MM.1S (cell line): ENCODE results near the gene MRPL46.

ENCODE experiments used
- DNase-seq: peaks from one replicate; pipeline ENCODE4 v3.0.0-alpha.2; 2015
- H2AFZ ChIP-seq: fragments of 300-600 bp; sonication (generic); 2 replicates; pipeline ENCODE4 v1.6.0; 2016; ENCODE audit warnings: antibody characterized with exemption, low read length
- H3F3A ChIP-seq: fragments of 300-600 bp; sonication (generic); 2 replicates; pipeline ENCODE4 v1.6.1; 2016; ENCODE audit warnings: mild to moderate bottlenecking, antibody characterized with exemption, low read length, moderate library complexity, mixed read lengths; ENCODE audit not compliant: insufficient read depth
- H3K27ac ChIP-seq: fragments of 300-600 bp; sonication (generic); 2 replicates; pipeline ENCODE4 v1.5.1; 2016; ENCODE audit warnings: mild to moderate bottlenecking, low read length
- H3K27me3 ChIP-seq: fragments of 300-600 bp; sonication (generic); replicated peaks from 2 replicates; pipeline ENCODE4 v1.6.0; 2016; ENCODE audit warnings: low read length; ENCODE audit not compliant: insufficient read depth
- H3K36me3 ChIP-seq: fragments of 300-600 bp; sonication (generic); replicated peaks from 2 replicates; pipeline ENCODE4 v1.6.1; 2016; ENCODE audit warnings: mild to moderate bottlenecking, low read length, mixed read lengths; ENCODE audit not compliant: insufficient read depth
- H3K4me1 ChIP-seq: fragments of 300-600 bp; sonication (generic); 2 replicates; pipeline ENCODE4 v1.6.1; 2016; ENCODE audit warnings: low read length, mixed read lengths
- H3K4me2 ChIP-seq: fragments of 300-600 bp; sonication (generic); 2 replicates; pipeline ENCODE4 v1.6.0; 2016; ENCODE audit warnings: low read depth, low read length
- H3K4me3 ChIP-seq: fragments of 300-600 bp; sonication (generic); 2 replicates; pipeline ENCODE4 v1.5.1; 2016; ENCODE audit warnings: low read length, mixed read lengths
- H3K79me2 ChIP-seq: fragments of 300-600 bp; sonication (generic); 2 replicates; pipeline ENCODE4 v1.6.1; 2016; ENCODE audit warnings: mixed run types, low read length, mixed read lengths
- H3K9ac ChIP-seq: fragments of 300-600 bp; sonication (generic); 2 replicates; pipeline ENCODE4 v1.6.1; 2016; ENCODE audit warnings: low read length, mixed read lengths
- H3K9me2 ChIP-seq: fragments of 300-600 bp; sonication (generic); replicated peaks from 2 replicates; pipeline ENCODE4 v1.6.1; 2016; ENCODE audit warnings: mild to moderate bottlenecking, low read length, mixed read lengths; ENCODE audit not compliant: insufficient read depth
- H3K9me3 ChIP-seq: fragments of 300-600 bp; sonication (generic); replicated peaks from 2 replicates; pipeline ENCODE4 v1.6.1; 2016; ENCODE audit warnings: mild to moderate bottlenecking, low read length, mixed read lengths; ENCODE audit not compliant: insufficient read depth
- H4K20me1 ChIP-seq: fragments of 300-600 bp; sonication (generic); 2 replicates; pipeline ENCODE4 v1.6.1; 2016; ENCODE audit warnings: mild to moderate bottlenecking, low read length, moderate library complexity, mixed read lengths; ENCODE audit not compliant: insufficient read depth
- EZH2 ChIP-seq: fragments of 300-600 bp; sonication (generic); optimal IDR thresholded peaks from 2 replicates; pipeline ENCODE3; 2017; ENCODE audit warnings: low read depth, mild to moderate bottlenecking, antibody characterized with exemption, low read length, mixed read lengths
- EZH2phosphoT487 ChIP-seq: fragments of 300-600 bp; sonication (generic); IDR thresholded peaks from 2 replicates; pipeline ENCODE4 v1.6.1; 2018; ENCODE audit warnings: antibody characterized with exemption, low read length
- TF ChIP-seq, protein P1 (sequence below): fragments of 300-600 bp; sonication (generic); IDR thresholded peaks from 2 replicates; pipeline ENCODE4 v1.5.1; 2016; ENCODE audit warnings: antibody characterized with exemption, low read length, mixed read lengths

The MRPL46 gene

GRCh38 chr15:88453651-88454050 lies 13.5 kb downstream of the MRPL46 start:
- no peak for DNase-seq
- Histone ChIP-seq H3F3A (no peaks in the 10 kb centered on the region), H3K4me1 (peaks cover 7% of the 10 kb centered on the region), H3K4me2 (no peak overlapping the region), H3K36me3 (no peaks in the 10 kb centered on the region), H3K79me2 (no peaks in the 10 kb centered on the region), H3K9me3 (no peaks in the 10 kb centered on the region), H3K9ac (no peak overlapping the region), H4K20me1 (no peaks in the 10 kb centered on the region), H2AFZ (no peak overlapping the region), H3K27me3 (no peaks in the 10 kb centered on the region), H3K27ac (no peak overlapping the region), H3K9me2 (no peaks in the 10 kb centered on the region), H3K4me3 (no peak overlapping the region)
- TF ChIP-seq, protein P1, sequence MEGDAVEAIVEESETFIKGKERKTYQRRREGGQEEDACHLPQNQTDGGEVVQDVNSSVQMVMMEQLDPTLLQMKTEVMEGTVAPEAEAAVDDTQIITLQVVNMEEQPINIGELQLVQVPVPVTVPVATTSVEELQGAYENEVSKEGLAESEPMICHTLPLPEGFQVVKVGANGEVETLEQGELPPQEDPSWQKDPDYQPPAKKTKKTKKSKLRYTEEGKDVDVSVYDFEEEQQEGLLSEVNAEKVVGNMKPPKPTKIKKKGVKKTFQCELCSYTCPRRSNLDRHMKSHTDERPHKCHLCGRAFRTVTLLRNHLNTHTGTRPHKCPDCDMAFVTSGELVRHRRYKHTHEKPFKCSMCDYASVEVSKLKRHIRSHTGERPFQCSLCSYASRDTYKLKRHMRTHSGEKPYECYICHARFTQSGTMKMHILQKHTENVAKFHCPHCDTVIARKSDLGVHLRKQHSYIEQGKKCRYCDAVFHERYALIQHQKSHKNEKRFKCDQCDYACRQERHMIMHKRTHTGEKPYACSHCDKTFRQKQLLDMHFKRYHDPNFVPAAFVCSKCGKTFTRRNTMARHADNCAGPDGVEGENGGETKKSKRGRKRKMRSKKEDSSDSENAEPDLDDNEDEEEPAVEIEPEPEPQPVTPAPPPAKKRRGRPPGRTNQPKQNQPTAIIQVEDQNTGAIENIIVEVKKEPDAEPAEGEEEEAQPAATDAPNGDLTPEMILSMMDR: no peak
- no peak for TF ChIP-seq EZH2phosphoT487
- no peak for TF ChIP-seq EZH2

DNA sequence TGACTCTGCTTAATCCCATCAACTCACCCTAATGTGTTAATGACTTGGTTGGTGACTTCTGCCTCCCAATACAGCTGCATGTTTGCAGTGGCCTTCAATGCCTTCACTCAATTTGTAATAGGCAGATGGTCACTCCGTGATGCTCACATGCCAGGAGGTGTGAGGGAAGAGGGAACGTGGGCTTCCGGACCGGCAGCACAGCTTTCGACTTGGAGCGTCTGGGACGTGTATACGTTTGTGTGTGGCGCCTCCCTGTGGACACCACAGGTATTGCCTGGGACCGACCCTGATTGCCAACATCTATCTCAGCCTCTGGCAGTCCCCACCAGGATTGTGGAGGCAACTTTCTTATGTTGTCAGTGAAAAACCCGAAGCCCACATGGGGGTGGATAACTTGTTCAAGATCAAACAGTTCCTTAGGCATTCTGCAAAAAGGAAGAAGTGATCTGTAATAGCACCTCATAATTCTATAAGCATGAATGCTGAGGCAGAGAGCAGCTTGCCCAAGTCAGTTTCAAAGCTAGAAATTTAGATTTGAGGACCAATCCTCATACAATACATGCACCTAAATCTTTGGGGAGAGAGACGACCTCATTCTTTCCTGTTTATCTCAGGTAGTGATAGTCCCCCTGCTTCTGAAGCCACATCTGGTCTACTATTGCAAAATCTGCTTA lies 16.9 kb downstream of the MRPL46 start:
- Histone ChIP-seq H3K9ac (no peak overlapping the region), H3F3A (no peaks in the 10 kb centered on the region), H3K9me3 (no peaks in the 10 kb centered on the region), H2AFZ (peak overlapping the region; percentile 64), H3K9me2 (no peaks in the 10 kb centered on the region), H3K4me1 (peaks cover 2% of the 10 kb centered on the region), H3K79me2 (no peaks in the 10 kb centered on the region), H4K20me1 (no peaks in the 10 kb centered on the region), H3K27ac (no peak overlapping the region), H3K36me3 (no peaks in the 10 kb centered on the region), H3K4me2 (peak overlapping the region; percentile 54; the same call in 1 of the 2 replicates), H3K4me3 (0 out of 2 replicates have a peak overlapping the region, but pooled peaks have one; percentile 18), H3K27me3 (no peaks in the 10 kb centered on the region)
- no peak for TF ChIP-seq EZH2phosphoT487
- TF ChIP-seq, protein P1: peak; percentile 98
- peak; percentile 61 for DNase-seq

GRCh38 chr15:88449581-88449980 lies 17.6 kb downstream of the MRPL46 start:
- no peak for DNase-seq
- H3K4me3 ChIP-seq: no peak overlapping the region
- H3K9me2 ChIP-seq: no peaks in the 10 kb centered on the region
- H2AFZ ChIP-seq: peak overlapping the region; percentile 64; the same call in 1 of the 2 replicates
- H3K9me3 ChIP-seq: no peaks in the 10 kb centered on the region
- no peak overlapping the region for H3K9ac ChIP-seq
- no peaks in the 10 kb centered on the region for H4K20me1 ChIP-seq
- H3K36me3 ChIP-seq: no peaks in the 10 kb centered on the region
- H3K27ac ChIP-seq: no peak overlapping the region
- H3K4me2 ChIP-seq: no peak overlapping the region
- TF ChIP-seq, protein P1: no peak
- TF ChIP-seq EZH2 (no peak), EZH2phosphoT487 (no peak)
- no peaks in the 10 kb centered on the region for H3K79me2 ChIP-seq
- no peaks in the 10 kb centered on the region for H3F3A ChIP-seq
- no peaks in the 10 kb centered on the region for H3K27me3 ChIP-seq
- H3K4me1 ChIP-seq: no peaks in the 10 kb centered on the region
